Adrenal gland (tissue), 12 donors: ENCODE measurements around the gene SETD4. TPM values are rescaled to one million over a fixed set of nuclear protein-coding genes. Genes with fewer than 3 reads are reported as not detected.

Experiments
- DNase-seq, 7 donors: peaks; one replicate each; pipeline ENCODE4 v3.0.0-alpha.2; 2019 to 2020
- H3K27ac ChIP-seq, 5 donors: fragments of 200-600 bp; sonication (generic) in 4 of 5; 1 replicate in 3 of 5; 2 replicates in 2 of 5; pipeline versions ENCODE4 v1.5.1 to v1.8.0; 2016 to 2020; ENCODE audit warnings: mild to moderate bottlenecking in 1 of 5
- H3K27me3 ChIP-seq: fragments of 200-600 bp; 2 replicates; pipeline ENCODE4 v1.8.0; 2021
- H3K36me3 ChIP-seq, 2 donors: fragments of 200-600 bp; replicated peaks in 1 of 2; 1 replicate in 1 of 2; 2 replicates in 1 of 2; pipeline versions ENCODE4 v1.5.1 to v1.8.0; 2018 to 2022
- H3K4me1 ChIP-seq, 2 donors: fragments of 200-600 bp; replicated peaks in 1 of 2; 1 replicate in 1 of 2; 2 replicates in 1 of 2; pipeline versions ENCODE4 v1.5.1 to v1.8.0; 2018 to 2021
- H3K4me3 ChIP-seq, 4 donors: fragments of 200-600 bp; sonication (generic) in 3 of 4; one replicate each; pipeline ENCODE4 v1.5.1; 2016 to 2018
- H3K9me3 ChIP-seq, 3 donors: fragments of 200-600 bp; sonication (generic) in 1 of 3; replicated peaks in 1 of 3; 1 replicate in 2 of 3; 2 replicates in 1 of 3; pipeline versions ENCODE4 v1.5.1 to v1.8.0; 2016 to 2021
- POLR2A ChIP-seq, 2 donors: fragments of 450-650 bp; IDR thresholded peaks; one replicate each; pipeline ENCODE4 v1.6.1; 2017; ENCODE audit warnings: antibody characterized with exemption in 2 of 2, mild to moderate bottlenecking in 2 of 2, moderate library complexity in 1 of 2
- WGBS, 4 donors: extraction: QIAGEN DNeasy Blood & Tissue Kit in 2 of 4; methylation state at CpG; one replicate each; pipeline versions ENCODE4 v1.1.5 to v1.1.7; 2013 to 2017; 5-methylcytosine and 5-hydroxymethylcytosine counted together
- intact Hi-C, 2 donors: fragments of 100-400 bp; cut with DNase I; formaldehyde crosslinking; loops; one replicate each; pipeline versions ENCODE4 v1.14.1 to v1.15.0; 2022 to 2023
- polyA plus RNA-seq, 3 donors: library from polyadenylated mRNA; stranded (reverse); fragments of 200-250 nt in 2 of 3; fragments of 350-450 nt in 1 of 3; fragmentation: Illumina TruSeq in 1 of 3; extraction: RNeasy Lipid Tissue Mini Kit (QIAGEN cat#74804) in 1 of 3; gene quantifications; one replicate each; pipeline ENCODE4 v1.2.3, GENCODE V29; 2013 to 2014
- total RNA-seq, 9 donors: library from RNA; depleted of rRNA in 4 of 9; stranded (reverse); fragments of >200 nt in 4 of 9; fragments of 120-200 nt in 1 of 9; fragmentation: NEBNext Ultra II Directional in 1 of 9; extraction: Animal tissue kit (Norgen Biotek cat#: 25700) in 1 of 9; gene quantifications; one replicate each; pipeline versions ENCODE4 v1.1.0 to v1.2.4, GENCODE V29; 2013 to 2023
- TF ChIP-seq, protein P1 (sequence below), 6 experiments: fragments of 450-650 bp in 4 of 6; fragments of 200-600 bp in 2 of 6; sonication (generic) in 1 of 6; IDR thresholded peaks; 1 replicate in 5 of 6; 2 replicates in 1 of 6; pipeline versions ENCODE4 v1.5.1 to v1.8.0; 2016 to 2021; ENCODE audit warnings: antibody characterized with exemption in 6 of 6, mild to moderate bottlenecking in 2 of 6, moderate library complexity in 1 of 6
- donor health status: healthy with polysubstance abuse.
- donor health status: Bipolar disorder and iron deficiency.
- donor health status: DM: yes; HTN: yes; CAD: no.
- donor health status: DM: no; HTN: no; CAD: no.
- donor health status: DM: no; HTN: no; CAD: no.
- donor health status: DM: yes; HTN: yes; CAD: no.

The SETD4 gene
- total and polyA plus RNA-seq, 12 donors, result 7.9 to 24.5 (median 16.2) TPM

DNA sequence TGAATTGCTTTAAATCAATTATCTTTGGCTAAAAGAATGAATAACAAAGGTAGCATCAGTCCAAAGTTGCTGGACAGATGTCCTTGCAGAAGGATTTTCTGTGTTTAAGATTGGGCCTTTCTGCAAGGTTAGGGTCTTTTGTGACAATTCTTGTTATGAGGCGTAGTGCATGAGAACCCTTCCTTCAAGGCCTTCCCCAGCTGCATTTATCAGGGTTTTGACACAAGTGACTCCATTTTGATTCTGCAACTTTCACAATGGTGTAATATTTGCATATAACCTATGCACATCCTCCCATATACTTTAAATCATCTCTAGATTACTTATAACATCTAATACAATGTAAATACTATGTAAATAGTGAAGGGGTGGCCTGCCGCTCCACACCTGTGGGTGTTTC lies 1.1 kb upstream of the SETD4 start:
- TF ChIP-seq POLR2A (IDR thresholded peaks at IDR 0.05), result no peak
- TF ChIP-seq, protein P1, sequence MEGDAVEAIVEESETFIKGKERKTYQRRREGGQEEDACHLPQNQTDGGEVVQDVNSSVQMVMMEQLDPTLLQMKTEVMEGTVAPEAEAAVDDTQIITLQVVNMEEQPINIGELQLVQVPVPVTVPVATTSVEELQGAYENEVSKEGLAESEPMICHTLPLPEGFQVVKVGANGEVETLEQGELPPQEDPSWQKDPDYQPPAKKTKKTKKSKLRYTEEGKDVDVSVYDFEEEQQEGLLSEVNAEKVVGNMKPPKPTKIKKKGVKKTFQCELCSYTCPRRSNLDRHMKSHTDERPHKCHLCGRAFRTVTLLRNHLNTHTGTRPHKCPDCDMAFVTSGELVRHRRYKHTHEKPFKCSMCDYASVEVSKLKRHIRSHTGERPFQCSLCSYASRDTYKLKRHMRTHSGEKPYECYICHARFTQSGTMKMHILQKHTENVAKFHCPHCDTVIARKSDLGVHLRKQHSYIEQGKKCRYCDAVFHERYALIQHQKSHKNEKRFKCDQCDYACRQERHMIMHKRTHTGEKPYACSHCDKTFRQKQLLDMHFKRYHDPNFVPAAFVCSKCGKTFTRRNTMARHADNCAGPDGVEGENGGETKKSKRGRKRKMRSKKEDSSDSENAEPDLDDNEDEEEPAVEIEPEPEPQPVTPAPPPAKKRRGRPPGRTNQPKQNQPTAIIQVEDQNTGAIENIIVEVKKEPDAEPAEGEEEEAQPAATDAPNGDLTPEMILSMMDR (IDR thresholded peaks at IDR 0.05), result no peak
- DNase-seq, result no peak
- Histone ChIP-seq H3K4me3 (no peak overlapping the region), H3K36me3 (peaks cover 0 to 17% of the 10 kb centered on the region in 2 donors), H3K27me3 (no peaks in the 10 kb centered on the region), H3K27ac (no peak overlapping the region), H3K4me1 (peaks cover 0 to 25% of the 10 kb centered on the region in 2 donors), H3K9me3 (no peaks in the 10 kb centered on the region)
- intact Hi-C loops, result no loop called here
- WGBS, 4 donors, result 90 to 97% (median 93%) methylated on average over 2 of the region's 2 CpGs

DNA sequence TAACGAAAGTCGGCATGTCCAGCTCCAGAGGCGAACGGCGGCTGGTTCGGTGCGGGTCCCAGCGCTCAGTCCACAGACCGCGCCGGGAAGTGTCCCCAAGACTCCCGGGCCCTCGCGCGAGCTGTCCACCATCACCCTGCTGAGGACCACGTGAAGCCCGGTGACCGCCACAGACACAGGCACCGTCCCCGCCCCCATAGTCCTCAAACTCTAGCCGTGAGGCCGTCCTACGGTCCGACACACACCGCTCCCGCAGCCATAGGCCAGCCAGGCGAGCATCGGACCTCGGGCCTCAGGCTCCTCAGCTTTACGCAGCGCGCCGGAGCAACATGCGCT lies 535 bp downstream of the SETD4 start:
- Histone ChIP-seq H3K4me1 (peaks cover 0 to 25% of the 10 kb centered on the region in 2 donors), H3K4me3 (peak overlapping the region; percentile 17 to 79 (median 70)), H3K27ac (peak overlapping the region; percentile 76 to 95 (median 84)), H3K9me3 (no peaks in the 10 kb centered on the region), H3K36me3 (peaks cover 0 to 33% of the 10 kb centered on the region in 2 donors), H3K27me3 (no peaks in the 10 kb centered on the region)
- TF ChIP-seq, protein P1 (IDR thresholded peaks at IDR 0.05), result no peak
- no peak for TF ChIP-seq POLR2A (IDR thresholded peaks at IDR 0.05)
- 0 to 1% (median 0%) methylated on average over 4 to 34 of the region's 34 CpGs for WGBS, 4 donors
- peak; percentile 56 to 76 (median 66) for DNase-seq
- intact Hi-C loops, result no loop called here

DNA sequence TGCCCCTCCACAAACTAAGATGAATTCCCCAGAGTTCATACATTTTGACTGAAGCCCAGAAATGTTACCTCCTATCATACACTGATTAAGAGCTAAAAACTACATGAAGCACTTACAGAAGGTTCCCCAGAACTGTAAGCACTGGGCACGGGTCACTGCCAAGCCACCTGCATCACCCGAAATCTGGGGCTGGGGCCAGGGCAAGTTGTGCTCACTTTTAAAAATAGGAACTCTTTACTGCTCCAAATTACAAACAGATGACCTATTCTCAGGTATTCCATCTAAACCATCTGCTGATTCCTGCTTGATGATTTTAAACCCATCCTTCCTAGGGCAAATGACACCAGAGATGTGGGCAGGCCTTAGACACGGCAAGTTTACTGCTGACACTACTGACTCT lies 4.8 kb downstream of the SETD4 start:
- H3K27me3 ChIP-seq, result no peaks in the 10 kb centered on the region
- peak in 1 of 7 donors; percentile 15 for DNase-seq
- no peak overlapping the region for H3K4me3 ChIP-seq
- H3K4me1 ChIP-seq, result peaks cover 0 to 29% of the 10 kb centered on the region in 2 donors
- intact Hi-C loops, result no loop called here
- peaks cover 0 to 60% of the 10 kb centered on the region in 2 donors for H3K36me3 ChIP-seq
- no peaks in the 10 kb centered on the region for H3K9me3 ChIP-seq
- TF ChIP-seq, protein P1 (IDR thresholded peaks at IDR 0.05), result no peak
- TF ChIP-seq POLR2A (IDR thresholded peaks at IDR 0.05), result no peak
- H3K27ac ChIP-seq, result no peak overlapping the region
- WGBS, 4 donors, result 94 to 100% (median 97%) methylated on average over 3 of the region's 3 CpGs

DNA sequence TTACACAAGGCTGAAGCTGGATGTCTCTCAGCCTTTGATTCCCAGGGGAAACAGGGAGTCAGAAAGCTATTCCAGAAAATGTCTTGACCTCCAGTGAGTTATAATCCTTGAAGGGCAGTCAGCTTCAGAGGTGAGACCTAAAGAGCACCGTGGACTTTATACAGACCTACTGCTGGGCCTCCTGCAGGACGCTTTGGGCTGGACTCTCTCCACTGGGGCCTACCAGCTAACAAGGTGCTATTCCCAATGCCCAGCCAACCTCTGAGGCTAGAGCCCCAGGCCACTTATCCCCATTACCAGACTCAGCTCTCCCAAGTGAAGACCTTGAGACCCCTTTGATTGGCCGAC lies 6.6 kb downstream of the SETD4 start:
- WGBS, 4 donors, result 53 to 68% (median 57%) methylated on average over 3 of the region's 3 CpGs
- H3K4me3 ChIP-seq, result no peak overlapping the region
- H3K36me3 ChIP-seq, result peaks cover 0 to 68% of the 10 kb centered on the region in 2 donors

More for the DNA sequence above, 6.6 kb downstream of the SETD4 start:
- peak in 2 of 7 donors; percentile 16 to 41 for DNase-seq
- Histone ChIP-seq H3K4me1 (peaks cover 0 to 19% of the 10 kb centered on the region in 2 donors), H3K9me3 (no peaks in the 10 kb centered on the region), H3K27ac (peak overlapping the region in 2 of 5 donors; percentile 64 to 69), H3K27me3 (no peaks in the 10 kb centered on the region)
- intact Hi-C loops, result no loop called here
- TF ChIP-seq, protein P1 (IDR thresholded peaks at IDR 0.05), result no peak
- TF ChIP-seq POLR2A (IDR thresholded peaks at IDR 0.05), result no peak
